Prostate gland (tissue), 2 donors: ENCODE results near the gene EXD3. TPM values are rescaled to one million over a fixed set of nuclear protein-coding genes. Genes with fewer than 3 reads are reported as not detected.

Experiments used
- DNase-seq: peaks from one replicate; pipeline ENCODE4 v3.0.0-alpha.2; 2019; ENCODE audit warnings: low spot score
- H3K27ac ChIP-seq, 2 donors: fragments of 200-600 bp; sonication (generic); 2 replicates each; pipeline ENCODE4 v1.5.1; 2017 to 2019
- H3K27me3 ChIP-seq: fragments of 200-600 bp; sonication (generic); replicated peaks from 2 replicates; pipeline ENCODE4 v1.5.1; 2019; ENCODE audit not compliant: insufficient read depth
- H3K36me3 ChIP-seq, 2 donors: fragments of 200-600 bp; sonication (generic); 1 replicate in 1 of 2; 2 replicates in 1 of 2; pipeline versions ENCODE4 v1.5.1 to v1.8.1; 2017 to 2019
- H3K4me1 ChIP-seq: fragments of 200-600 bp; sonication (generic); replicated peaks from 2 replicates; pipeline ENCODE4 v1.5.1; 2019
- H3K4me3 ChIP-seq, 2 donors: fragments of 200-600 bp; sonication (generic); 2 replicates each; pipeline ENCODE4 v1.5.1; 2017 to 2019
- H3K9me3 ChIP-seq: fragments of 200-600 bp; sonication (generic); 2 replicates; pipeline ENCODE4 v1.5.1; 2017
- CTCF ChIP-seq, 4 experiments: fragments of 200-600 bp in 2 of 4; fragments of 450-650 bp in 2 of 4; sonication (generic) in 2 of 4; IDR thresholded peaks; 1 replicate in 3 of 4; 2 replicates in 1 of 4; pipeline ENCODE4 v1.5.1; 2016 to 2019; ENCODE audit warnings: antibody characterized with exemption in 4 of 4, mild to moderate bottlenecking in 2 of 4, moderate library complexity in 2 of 4
- POLR2A ChIP-seq: fragments of 450-650 bp; IDR thresholded peaks from one replicate; pipeline ENCODE4 v1.6.1; 2016; ENCODE audit warnings: antibody characterized with exemption, mild to moderate bottlenecking
- POLR2AphosphoS5 ChIP-seq: sonication (generic); formaldehyde crosslinking; IDR thresholded peaks from one replicate; pipeline ENCODE4 v1.6.1; 2017; ENCODE audit warnings: antibody characterized with exemption
- WGBS: methylation state at CpG from one replicate; pipeline ENCODE4 v1.1.5; 2018; 5-methylcytosine and 5-hydroxymethylcytosine counted together
- intact Hi-C: fragments of 100-400 bp; cut with DNase I; formaldehyde crosslinking; loops from one replicate; pipeline ENCODE4 v1.14.2; 2022
- total RNA-seq, 2 donors: library from RNA; depleted of rRNA; stranded (reverse); fragments of >200 nt; gene quantifications; one replicate each; pipeline ENCODE4 v1.1.0, GENCODE V29; 2016

Gene EXD3
- total RNA-seq, 2 donors from 2014 or later, result 32.6 to 44.8 TPM

GRCh38 chr9:137358126-137358525 lies 64.8 kb downstream of the EXD3 start:
- no peaks in the 10 kb centered on the region for H3K4me1 ChIP-seq
- TF ChIP-seq POLR2AphosphoS5 (no peak), POLR2A (no peak), CTCF (IDR thresholded peaks at IDR 0.05) (no peak)
- H3K36me3 ChIP-seq, result no peaks in the 10 kb centered on the region
- no peak overlapping the region for H3K4me3 ChIP-seq
- intact Hi-C loops, result no loop called here
- WGBS, result 98% methylated on average over 10 of the region's 10 CpGs
- DNase-seq, result no peak
- H3K27me3 ChIP-seq, result no peaks in the 10 kb centered on the region
- H3K27ac ChIP-seq, result no peak overlapping the region
- no peaks in the 10 kb centered on the region for H3K9me3 ChIP-seq

GRCh38 chr9:137357166-137357565 lies 65.8 kb downstream of the EXD3 start:
- intact Hi-C loops, result no loop called here
- no peak overlapping the region for H3K27ac ChIP-seq
- no peaks in the 10 kb centered on the region for H3K27me3 ChIP-seq
- 87% methylated on average over 4 of the region's 4 CpGs for WGBS
- no peak overlapping the region for H3K4me3 ChIP-seq
- H3K36me3 ChIP-seq, result no peaks in the 10 kb centered on the region
- H3K4me1 ChIP-seq, result no peaks in the 10 kb centered on the region
- TF ChIP-seq CTCF (IDR thresholded peaks at IDR 0.05) (no peak), POLR2A (no peak), POLR2AphosphoS5 (no peak)
- H3K9me3 ChIP-seq, result no peaks in the 10 kb centered on the region
- DNase-seq, result no peak

- DNase-seq, result no peak
- Histone ChIP-seq H3K27me3 (no peaks in the 10 kb centered on the region), H3K9me3 (no peaks in the 10 kb centered on the region), H3K4me3 (no peak overlapping the region), H3K36me3 (no peaks in the 10 kb centered on the region), H3K4me1 (no peaks in the 10 kb centered on the region), H3K27ac (no peak overlapping the region)
- TF ChIP-seq CTCF (IDR thresholded peaks at IDR 0.05) (no peak), POLR2AphosphoS5 (no peak), POLR2A (no peak)
- intact Hi-C loops, result no loop called here
- 89% methylated on average over 18 of the region's 18 CpGs for WGBS
These were observed 67.1 kb downstream of the EXD3 start for GRCh38 chr9:137355761-137356365.

- 87% methylated on average over 29 of the region's 30 CpGs for WGBS
These were observed 67.9 kb downstream of the EXD3 start for GRCh38 chr9:137354845-137355760.

More at GRCh38 chr9:137354845-137355760, 67.9 kb downstream of the EXD3 start:
- intact Hi-C loops, result no loop called here
- Histone ChIP-seq H3K4me3 (no peak overlapping the region), H3K27me3 (no peaks in the 10 kb centered on the region), H3K4me1 (no peaks in the 10 kb centered on the region), H3K9me3 (no peaks in the 10 kb centered on the region), H3K36me3 (no peaks in the 10 kb centered on the region), H3K27ac (no peak overlapping the region)
- DNase-seq, result no peak
- no peak for TF ChIP-seq POLR2A
- TF ChIP-seq CTCF (IDR thresholded peaks at IDR 0.05), result no peak
- no peak for TF ChIP-seq POLR2AphosphoS5
